K562 (cell line): ENCODE data around the gene MOSPD3. TPM values are rescaled to one million over a fixed set of nuclear protein-coding genes. Genes with fewer than 3 reads are reported as not detected.

Experiments used
- BRCA1 ChIP-seq, 2 experiments: fragments of 450-650 bp in 1 of 2; sonication (generic) in 1 of 2; formaldehyde crosslinking in 1 of 2; IDR thresholded peaks; 2 replicates each; pipeline versions ENCODE4 v1.5.0 to v1.6.1; 2017 to 2020; ENCODE audit warnings: mild to moderate bottlenecking in 1 of 2, missing genetic modification reagents in 1 of 2
- CHD2 ChIP-seq: IDR thresholded peaks from 2 replicates; pipeline ENCODE4 v1.6.1; 2011; ENCODE audit warnings: low read depth, low read length
- JUN ChIP-seq, 2 experiments: sonication (generic) in 1 of 2; formaldehyde crosslinking in 1 of 2; IDR thresholded peaks; 2 replicates each; pipeline versions ENCODE4 v1.6.1 to v1.8.0; 2012 to 2022; ENCODE audit warnings: borderline replicate concordance in 2 of 2, mild to moderate bottlenecking in 2 of 2, improper control_type of control experiment in 1 of 2, low read depth in 1 of 2, low read length in 1 of 2, missing genetic modification reagents in 1 of 2
- NFIC ChIP-seq: fragments of 450-650 bp; IDR thresholded peaks from 2 replicates; pipeline ENCODE4 v1.6.1; 2017; ENCODE audit warnings: mild to moderate bottlenecking, inconsistent platforms
- RAD21 ChIP-seq, 2 experiments: fragments of 250-450 bp in 1 of 2; fragments of 450-650 bp in 1 of 2; sonication (Bioruptor Pico) in 1 of 2; formaldehyde crosslinking in 1 of 2; IDR thresholded peaks in 1 of 2; conservative IDR thresholded peaks in 1 of 2; 2 replicates each; pipeline versions ENCODE4 v1.4.0 to v1.8.0; 2020 to 2022; ENCODE audit warnings: mild to moderate bottlenecking in 2 of 2, moderate library complexity in 1 of 2
- REST ChIP-seq, 2 experiments: fragments of 450-650 bp; formaldehyde crosslinking in 1 of 2; IDR thresholded peaks; 2 replicates each; pipeline versions ENCODE4 v1.4.0 to v1.6.1; 2014 to 2020; ENCODE audit warnings: mild to moderate bottlenecking in 2 of 2, borderline replicate concordance in 1 of 2, low read depth in 1 of 2
- SMARCE1 ChIP-seq: fragments of 450-650 bp; IDR thresholded peaks from 2 replicates; pipeline ENCODE4 v1.7.1; 2016; ENCODE audit warnings: mild to moderate bottlenecking
- SMC3 ChIP-seq: conservative IDR thresholded peaks from 2 replicates; pipeline ENCODE4 v1.6.1; 2011; ENCODE audit warnings: low read depth, low read length, improper control_type of control experiment; ENCODE audit not compliant: insufficient read depth
- THAP12 ChIP-seq: fragments of 250-450 bp; sonication (Bioruptor Pico); IDR thresholded peaks from 2 replicates; pipeline ENCODE4 v1.9.0; 2021; ENCODE audit warnings: mild to moderate bottlenecking, inconsistent platforms
- YY1 ChIP-seq, 3 experiments: IDR thresholded peaks; 2 replicates each; pipeline ENCODE4 v1.6.1; 2011; ENCODE audit warnings: low read length in 2 of 3, mild to moderate bottlenecking in 2 of 3, moderate library complexity in 2 of 3, borderline replicate concordance in 1 of 3, control low read depth in 1 of 3, low read depth in 1 of 3; ENCODE audit not compliant: insufficient read depth in 3 of 3, insufficient replicate concordance in 2 of 3, control insufficient read depth in 1 of 3, insufficient read length in 1 of 3; ENCODE audit errors: extremely low read depth in 1 of 3
- ZNF277 ChIP-seq: fragments of 250-450 bp; sonication (Bioruptor Pico); IDR thresholded peaks from 2 replicates; pipeline ENCODE4 v1.8.0; 2022; ENCODE audit warnings: inconsistent platforms, mild to moderate bottlenecking, moderate library complexity, borderline replicate concordance
- ZNF316 ChIP-seq: fragments of 450-650 bp; IDR thresholded peaks from 2 replicates; pipeline ENCODE4 v1.6.1; 2016
- ZNF436 ChIP-seq: fragments of 250-450, 450-650 bp; sonication (Bioruptor Pico); formaldehyde crosslinking; IDR thresholded peaks from 2 replicates; pipeline ENCODE4 v1.7.0; 2020; ENCODE audit warnings: mild to moderate bottlenecking
- ZNF778 ChIP-seq: fragments of 450-650 bp; formaldehyde crosslinking; IDR thresholded peaks from 2 replicates; pipeline ENCODE4 v1.4.0; 2020; ENCODE audit warnings: mild to moderate bottlenecking, moderate library complexity
- polyA plus RNA-seq, 8 experiments: library from polyadenylated mRNA; depleted of rRNA in 4 of 8; stranded (reverse) in 5 of 8; unstranded in 3 of 8; fragments of >200 nt; fragmentation: Nextera tagmentation in 2 of 8; fragmentation: Illumina TruSeq in 1 of 8; extraction: Ambion mirVana in 2 of 8; extraction: Trizol in 1 of 8; gene quantifications; 2 replicates each; pipeline versions ENCODE4 v1.2.1 to v1.2.3, GENCODE V29; 2011 to 2014; ENCODE audit warnings: inconsistent platforms in 1 of 8, missing spikeins in 1 of 8
- total RNA-seq, 7 experiments: library from RNA; depleted of rRNA in 6 of 7; stranded (reverse); fragments of >200 nt in 6 of 7; fragmentation: Illumina TruSeq in 2 of 7; extraction: Trizol in 2 of 7; gene quantifications; 2 replicates each; pipeline versions ENCODE4 v1.2.1 to v1.2.3, GENCODE V29; 2011 to 2021; ENCODE audit warnings: low replicate concordance in 1 of 7

MOSPD3 gene
- total and polyA plus RNA-seq, 9 of the 15 experiments (the other 6 are each of a cell fraction or from before 2014, with no cell fraction given) = 1.4 to 32.1 (median 7.3) TPM

GRCh38 chr7:100629117-100629716 lies 16.9 kb downstream of the MOSPD3 start (continued):
- TF ChIP-seq SMC3 (peak; percentile 49; the same call in 1 of the 2 replicates), REST (IDR thresholded peaks at IDR 0.05; ENCODE audit: borderline replicate concordance) (peak; percentile 52), REST (CRISPR knock-in tag; IDR thresholded peaks at IDR 0.05; ENCODE audit: low read depth) (no peak), SMARCE1 (no peak), ZNF778 (no peak), JUN (IDR thresholded peaks at IDR 0.05; ENCODE audit: borderline replicate concordance, low read depth, low read length) (no peak), JUN (CRISPR knock-in tag; IDR thresholded peaks at IDR 0.05; ENCODE audit: borderline replicate concordance) (no peak), CHD2 (no peak), ZNF436 (CRISPR knock-in tag) (no peak), ZNF316 (no peak), RAD21 (CRISPR knock-in tag; conservative IDR thresholded peaks at IDR 0.05 in 1 of 2, IDR thresholded peaks at IDR 0.05 in 1 of 2) (peak; percentile 36 to 73), NFIC (no peak), BRCA1 (IDR thresholded peaks at IDR 0.05) (no peak), BRCA1 (CRISPR knock-in tag; IDR thresholded peaks at IDR 0.05) (no peak), THAP12 (CRISPR knock-in tag) (no peak), ZNF277 (no peak), YY1 (IDR thresholded peaks at IDR 0.05; ENCODE audit: borderline replicate concordance in 1 of 3, control insufficient read depth in 1 of 3, extremely low read depth in 1 of 3, insufficient read depth in 3 of 3, insufficient read length in 1 of 3, insufficient replicate concordance in 2 of 3, low read depth in 1 of 3, low read length in 2 of 3) (no peak)
